GM18907 (cell line): ENCODE results near the gene MRPL28.
"Not testable (repeated sequence)": the region's sequence is repeated elsewhere in the genome, so short reads cannot be mapped to it uniquely, and the experiment has no call there.

Experiments
- ATAC-seq: cut with Tn5 transposase; IDR thresholded peaks from one replicate; pipeline ENCODE4 v1.9.1; 2021; ENCODE audit warnings: mild to moderate bottlenecking, moderate library complexity; ENCODE audit not compliant: unreplicated experiment

MRPL28 gene

GRCh38 chr16:341095-341973 lies 29.0 kb downstream of the MRPL28 start:
- not testable (repeated sequence) for ATAC-seq

GRCh38 chr16:340370-341091 lies 29.8 kb downstream of the MRPL28 start:
- no peak for ATAC-seq

GRCh38 chr16:339680-340079 lies 30.7 kb downstream of the MRPL28 start:
- ATAC-seq: no peak

DNA sequence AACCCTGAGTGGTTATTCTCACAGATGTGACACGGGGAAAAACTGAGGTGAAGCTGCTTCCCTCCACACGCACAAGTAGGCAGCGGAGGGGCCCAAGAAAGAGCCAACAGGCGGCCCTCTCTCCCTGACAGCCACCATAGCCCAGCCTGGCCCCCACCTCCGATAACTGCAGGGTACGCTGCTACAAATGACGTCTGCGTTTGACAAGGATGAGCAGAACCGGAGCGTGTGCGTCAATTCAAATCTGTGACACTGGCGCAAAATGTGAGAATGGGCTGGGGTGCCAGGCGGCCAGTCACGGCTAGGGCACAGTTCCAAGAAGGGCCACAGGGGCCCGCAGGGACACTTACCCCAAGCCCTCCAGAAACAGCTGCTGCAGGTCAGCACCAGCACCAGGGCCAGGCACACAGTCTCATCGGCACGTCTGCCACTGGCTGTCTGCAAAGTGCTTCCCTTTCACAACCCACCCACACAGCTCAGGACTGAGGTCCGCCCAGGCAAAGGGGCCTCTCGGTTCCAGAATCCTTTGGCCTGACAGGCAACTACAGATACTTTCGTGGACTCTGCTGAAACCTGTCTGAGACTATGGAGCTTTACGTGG lies 32.3 kb downstream of the MRPL28 start:
- ATAC-seq: no peak

DNA sequence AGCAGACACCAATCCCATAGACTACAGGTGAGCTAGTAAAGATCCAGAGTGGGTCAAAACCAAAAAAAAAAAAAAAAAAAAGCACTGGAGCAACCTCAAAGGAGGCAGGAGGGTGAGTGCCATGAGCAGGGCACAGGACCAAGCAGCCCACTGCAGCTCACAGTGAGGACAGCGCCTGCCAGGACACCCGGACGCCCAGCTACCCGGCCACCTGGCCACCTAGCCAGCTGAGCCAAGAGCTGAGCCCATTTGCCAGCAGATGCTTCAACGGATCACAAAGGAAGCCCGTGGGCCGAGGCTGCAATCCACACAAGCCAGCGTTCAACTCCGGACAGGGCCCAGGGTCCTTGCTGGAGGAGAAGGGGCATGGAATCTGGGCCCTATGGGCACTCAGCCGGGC lies 32.9 kb downstream of the MRPL28 start:
- no peak for ATAC-seq

DNA sequence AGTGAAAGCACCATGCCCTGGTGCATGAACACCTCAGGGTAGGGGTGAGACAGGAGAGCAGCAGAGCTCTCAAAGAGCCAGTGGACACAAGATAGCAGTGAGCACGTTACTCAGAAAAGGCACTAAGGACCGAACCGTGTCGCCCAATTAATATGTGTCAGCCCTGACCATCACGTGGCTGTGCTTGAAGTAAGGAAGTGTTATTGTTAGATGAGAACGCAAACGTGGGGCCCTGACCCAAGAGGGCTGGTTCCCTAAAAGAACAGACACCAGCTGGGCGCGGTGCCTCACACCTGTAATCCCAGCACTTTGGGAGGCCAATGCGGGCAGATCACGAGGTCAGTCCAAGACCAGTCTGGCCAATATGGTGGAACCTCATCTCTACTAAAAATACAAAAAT lies 34.1 kb downstream of the MRPL28 start:
- ATAC-seq: no peak

DNA sequence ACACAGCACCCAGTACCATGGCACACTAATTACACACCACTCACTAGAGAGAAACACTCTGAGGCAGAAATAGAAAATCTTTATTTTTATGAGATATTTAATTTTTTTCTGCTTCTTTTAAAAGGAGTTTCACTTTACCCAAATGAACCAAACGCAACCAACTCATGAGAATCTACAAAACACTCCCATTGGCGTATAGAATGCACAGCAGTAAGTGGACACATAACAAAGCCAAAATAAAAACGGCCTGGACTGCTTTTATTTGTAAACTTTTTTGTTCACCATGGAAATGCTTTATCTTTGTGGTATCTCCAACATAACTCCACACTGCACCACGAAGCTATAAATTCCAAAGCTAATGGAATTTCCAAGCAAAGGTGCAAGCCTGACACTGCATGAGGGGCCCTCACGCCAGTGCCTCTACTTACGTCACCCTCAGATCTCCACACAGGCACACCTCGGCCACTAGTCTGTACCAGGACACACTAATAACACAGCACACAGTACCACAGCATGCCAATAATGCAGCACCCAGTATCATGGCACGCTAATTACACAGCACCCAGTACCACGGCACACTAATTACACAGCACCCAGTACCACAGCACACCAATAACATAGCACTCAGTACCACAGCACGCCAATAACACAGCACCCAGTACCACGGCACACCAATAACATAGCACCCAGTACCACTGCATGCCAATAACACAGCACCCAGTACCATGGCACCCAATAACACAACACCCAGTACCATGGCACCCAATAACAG lies 35.3 kb downstream of the MRPL28 start:
- not testable (repeated sequence) for ATAC-seq

- not testable (repeated sequence) for ATAC-seq
These were observed 36.0 kb downstream of the MRPL28 start for GRCh38 chr16:334164-334832.

DNA sequence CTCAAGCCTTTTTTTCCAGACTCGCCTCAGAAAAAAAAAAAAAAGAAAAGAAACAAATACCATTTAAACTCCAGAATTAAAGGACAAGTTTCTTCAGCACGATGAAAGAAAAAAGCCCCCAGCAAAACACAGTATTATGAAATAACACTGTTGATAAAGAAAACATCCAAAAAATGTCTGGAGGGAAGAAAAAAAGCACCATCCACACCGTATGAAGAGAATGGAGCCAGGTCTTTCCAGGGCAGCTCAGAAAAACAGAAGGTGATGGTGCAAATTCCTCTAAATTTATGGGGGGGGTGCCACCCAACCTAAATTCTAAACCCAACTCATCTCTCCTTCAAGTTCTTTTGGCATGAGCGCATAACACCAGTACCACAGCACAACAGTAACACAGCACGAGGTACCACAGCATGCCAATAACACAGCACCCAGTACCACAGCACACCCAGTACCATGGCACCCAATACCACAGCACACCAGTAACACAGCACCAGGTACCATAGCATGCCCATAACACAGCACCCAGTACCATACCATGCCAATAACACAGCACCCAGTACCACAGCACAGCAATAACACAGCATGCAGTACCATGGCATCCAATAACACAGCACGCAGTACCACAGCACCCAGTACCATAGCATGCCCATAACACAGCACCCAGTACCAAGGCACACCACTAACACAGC lies 36.8 kb downstream of the MRPL28 start:
- ATAC-seq: no peak

- not testable (repeated sequence) for ATAC-seq
These were observed 39.0 kb downstream of the MRPL28 start for GRCh38 chr16:331181-331814.

- ATAC-seq: no peak
These were observed 39.6 kb downstream of the MRPL28 start for GRCh38 chr16:330741-331140.

GRCh38 chr16:325375-326145 lies 44.8 kb downstream of the MRPL28 start:
- ATAC-seq: no peak

DNA sequence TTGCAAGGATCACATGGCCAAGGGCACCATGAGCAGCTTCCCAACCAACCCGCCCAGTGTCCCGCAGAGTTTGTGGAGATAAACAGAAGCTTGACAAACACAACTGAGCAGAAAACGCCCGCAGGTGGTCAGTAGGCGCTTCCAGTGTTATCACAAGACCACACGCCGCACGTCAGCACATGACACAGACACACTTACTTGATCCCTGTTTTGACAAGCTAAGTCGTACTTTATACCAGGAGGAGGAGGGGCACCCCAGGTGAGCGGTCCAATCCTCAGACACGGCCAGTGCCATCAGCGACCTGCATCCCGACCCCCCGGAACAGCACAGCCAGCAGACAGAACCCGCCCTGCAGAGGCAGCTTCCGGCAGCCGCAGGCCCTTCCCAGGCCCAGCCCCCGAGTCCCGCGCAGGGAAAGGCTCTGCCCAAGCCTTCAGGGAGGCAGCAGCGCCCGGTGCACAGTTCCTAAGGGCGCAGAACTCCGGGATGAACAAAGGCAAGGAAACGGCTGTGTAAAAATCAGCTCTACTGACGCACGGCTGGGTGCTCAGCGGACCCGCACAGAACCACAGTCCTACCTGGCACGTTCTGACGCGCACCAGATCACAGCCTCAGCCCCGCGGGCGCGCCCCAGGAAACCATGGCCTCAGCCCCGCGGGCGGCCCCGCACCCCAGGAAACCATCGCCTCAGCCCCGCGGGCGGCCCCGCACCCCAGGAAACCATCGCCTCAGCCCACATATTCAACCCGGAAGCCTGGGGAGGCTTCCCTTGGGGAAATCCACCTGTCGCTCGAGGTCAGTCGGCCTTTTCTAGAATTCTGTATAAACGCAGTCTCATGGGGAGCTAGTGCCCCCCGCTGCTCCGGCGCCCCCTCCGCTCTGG lies 45.6 kb downstream of the MRPL28 start:
- no peak for ATAC-seq

DNA sequence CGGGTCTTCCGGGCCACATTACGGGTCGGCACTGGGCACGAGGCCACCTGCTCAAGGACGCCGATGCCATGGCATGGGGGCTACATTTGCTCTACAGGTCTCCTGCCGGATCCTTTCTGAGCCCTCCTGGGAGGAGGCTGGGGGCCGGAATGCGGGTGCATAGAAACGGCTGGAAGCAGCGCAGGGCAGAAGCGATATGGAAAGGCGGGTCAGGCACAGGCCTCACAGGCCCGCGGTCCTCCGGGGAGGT lies 46.2 kb downstream of the MRPL28 start:
- ATAC-seq: no peak

- ATAC-seq: no peak
These were observed 47.7 kb downstream of the MRPL28 start for GRCh38 chr16:322476-323143.

DNA sequence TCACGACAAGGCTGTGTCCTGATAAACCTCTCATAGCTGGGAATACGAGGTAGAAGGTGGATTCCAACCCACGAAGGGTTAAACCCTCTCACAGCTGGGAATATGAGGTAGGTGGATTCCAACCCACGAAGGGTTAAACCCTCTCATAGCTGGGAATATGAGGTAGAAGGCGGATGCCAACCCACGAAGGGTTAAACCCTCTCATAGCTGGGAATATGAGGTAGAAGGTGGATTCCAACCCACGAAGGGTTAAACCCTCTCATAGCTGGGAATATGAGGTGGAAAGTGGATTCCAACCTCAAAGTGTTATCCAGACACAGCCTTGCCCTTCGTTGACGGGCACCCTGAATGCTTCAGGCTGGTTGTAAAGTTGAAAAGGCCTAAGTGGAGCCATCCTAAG lies 48.8 kb downstream of the MRPL28 start:
- no peak for ATAC-seq

- ATAC-seq: no peak
These were observed 50.1 kb downstream of the MRPL28 start for GRCh38 chr16:320206-320605.
